HG02973 (cell line): ENCODE measurements around the gene TST.

Experiments used
- ATAC-seq: cut with Tn5 transposase; IDR thresholded peaks from one replicate; pipeline ENCODE4 v1.9.1; 2021; ENCODE audit warnings: moderate library complexity; ENCODE audit not compliant: unreplicated experiment

The TST gene

GRCh38 chr22:37016134-37016910 is 2.9 kb downstream of the TST start:
- ATAC-seq = no peak

- no peak for ATAC-seq
Observed at GRCh38 chr22:37015587-37015878, 3.7 kb downstream of the TST start.

- no peak for ATAC-seq
Observed at GRCh38 chr22:37014835-37015586, 4.2 kb downstream of the TST start.

GRCh38 chr22:37014415-37014806 is 4.8 kb downstream of the TST start:
- no peak for ATAC-seq

- ATAC-seq = no peak
Observed at GRCh38 chr22:37012956-37013355, 6.3 kb downstream of the TST start.

- ATAC-seq = no peak
Observed at GRCh38 chr22:37012262-37012904, 6.9 kb downstream of the TST start.

GRCh38 chr22:37011472-37011871 is 7.8 kb downstream of the TST start:
- ATAC-seq = no peak

- ATAC-seq = no peak
Observed at GRCh38 chr22:37010976-37011375, 8.3 kb downstream of the TST start.

GRCh38 chr22:37010174-37010573 is 9.1 kb downstream of the TST start:
- no peak for ATAC-seq

GRCh38 chr22:37009490-37009889 is 9.8 kb downstream of the TST start:
- ATAC-seq = no peak

- no peak for ATAC-seq
Observed at GRCh38 chr22:37008365-37008764, 10.9 kb downstream of the TST start.

- no peak for ATAC-seq
Observed at GRCh38 chr22:37007651-37008050, 11.6 kb downstream of the TST start.

- no peak for ATAC-seq
Observed at GRCh38 chr22:37002633-37003032, 16.6 kb downstream of the TST start.

- ATAC-seq = no peak
Observed at GRCh38 chr22:37001826-37002225, 17.4 kb downstream of the TST start.

- ATAC-seq = no peak
Observed at GRCh38 chr22:37000676-37001534, 18.3 kb downstream of the TST start.

- no peak for ATAC-seq
Observed at GRCh38 chr22:36999463-36999862, 19.8 kb downstream of the TST start.

- no peak for ATAC-seq
Observed at GRCh38 chr22:36998620-36999351, 20.5 kb downstream of the TST start.

- ATAC-seq = no peak
Observed at GRCh38 chr22:36997746-36998145, 21.5 kb downstream of the TST start.

- no peak for ATAC-seq
Observed at GRCh38 chr22:36991206-36991605, 28.0 kb downstream of the TST start.

- ATAC-seq = no peak
Observed at GRCh38 chr22:36990457-36990856, 28.8 kb downstream of the TST start.
